ENCODE measurements around the gene LRG1. TPM values are rescaled to one million over a fixed set of nuclear protein-coding genes. Genes with fewer than 3 reads are reported as not detected.

The LRG1 gene
- total and polyA plus RNA-seq, 2 of the 13 experiments (the other 11 are each of a cell fraction or from before 2014, with no cell fraction given): 12.0 to 39.3 TPM

GRCh38 chr19:4539693-4540581 is at the start of gene LRG1 (continued):
- peak; percentile 65; the same call in 1 of the 2 replicates for TF ChIP-seq BCL3 (CRISPR knock-in tag; IDR thresholded peaks at IDR 0.05)
- no peak for TF ChIP-seq SRSF9 (IDR thresholded peaks at IDR 0.05; ENCODE audit: borderline replicate concordance, insufficient read depth, low read depth, low read length, poor library complexity, severe bottlenecking)
- TF ChIP-seq CBX2 (IDR thresholded peaks at IDR 0.05; ENCODE audit: low read depth, low read length): no peak
- TF ChIP-seq CBX2 (CRISPR knock-in tag; IDR thresholded peaks at IDR 0.05; ENCODE audit: low read depth): no peak
- no peak for TF ChIP-seq ZNF709 (CRISPR knock-in tag; IDR thresholded peaks at IDR 0.05)
- TF ChIP-seq ZNF782 (CRISPR knock-in tag; IDR thresholded peaks at IDR 0.05; ENCODE audit: borderline replicate concordance): no peak
- TF ChIP-seq ZNF496 (CRISPR knock-in tag; IDR thresholded peaks at IDR 0.05; ENCODE audit: insufficient replicate concordance): no peak
- TF ChIP-seq SIN3B (IDR thresholded peaks at IDR 0.05; ENCODE audit: low read length): no peak
- no peak for TF ChIP-seq ZBTB14 (CRISPR knock-in tag; IDR thresholded peaks at IDR 0.05)
- no peak for TF ChIP-seq SIN3A (IDR thresholded peaks at IDR 0.05; ENCODE audit: borderline replicate concordance, low read depth, low read length)
- no peak for TF ChIP-seq ZNF737 (CRISPR knock-in tag; IDR thresholded peaks at IDR 0.05; ENCODE audit: borderline replicate concordance)
- TF ChIP-seq ZFP91 (CRISPR knock-in tag; IDR thresholded peaks at IDR 0.05; ENCODE audit: borderline replicate concordance): no peak; the same call in 1 of the 2 replicates
- TF ChIP-seq ZNF33B (CRISPR knock-in tag; IDR thresholded peaks at IDR 0.05): no peak
- no peak for TF ChIP-seq HES4 (CRISPR knock-in tag; IDR thresholded peaks at IDR 0.05; ENCODE audit: borderline replicate concordance)
- TF ChIP-seq ZNF512 (CRISPR knock-in tag; IDR thresholded peaks at IDR 0.05): no peak
- TF ChIP-seq ZNF607 (CRISPR knock-in tag; IDR thresholded peaks at IDR 0.05; ENCODE audit: borderline replicate concordance): peak; percentile 48; the same call in 1 of the 2 replicates
- TF ChIP-seq POLR2A (IDR thresholded peaks at IDR 0.05; ENCODE audit: insufficient read depth in 1 of 2, low read depth in 2 of 2, low read length in 2 of 2): peak; percentile 94 to 97
- no peak for TF ChIP-seq RARG (CRISPR knock-in tag; IDR thresholded peaks at IDR 0.05; ENCODE audit: low read depth)
- peak; percentile 64 for TF ChIP-seq GABPB1 (CRISPR knock-in tag; IDR thresholded peaks at IDR 0.05)
- TF ChIP-seq ZNF512B (CRISPR knock-in tag; IDR thresholded peaks at IDR 0.05; ENCODE audit: borderline replicate concordance): no peak
